Colonic mucosa (tissue), 4 donors: Measurements from ENCODE around the gene EPHB6. TPM values are rescaled to one million over a fixed set of nuclear protein-coding genes. Genes with fewer than 3 reads are reported as not detected.

Experiments
- DNase-seq: peaks from one replicate; pipeline ENCODE4 v3.0.0-alpha.2; 2020
- H3K27ac ChIP-seq: fragments of 200-600 bp; one replicate; pipeline ENCODE4 v1.8.0; 2021
- H3K27me3 ChIP-seq: fragments of 200-600 bp; one replicate; pipeline ENCODE4 v1.8.0; 2021
- H3K36me3 ChIP-seq: fragments of 200-600 bp; one replicate; pipeline ENCODE4 v1.8.0; 2021
- H3K4me1 ChIP-seq: fragments of 200-600 bp; one replicate; pipeline ENCODE4 v1.8.0; 2021; ENCODE audit warnings: mild to moderate bottlenecking
- H3K4me3 ChIP-seq: fragments of 200-600 bp; one replicate; pipeline ENCODE4 v1.8.0; 2021
- H3K9ac ChIP-seq, 2 donors: one replicate each; pipeline ENCODE4 v1.7.0; 2013; ENCODE audit warnings: control low read depth in 2 of 2, low read depth in 2 of 2, low read length in 2 of 2
- H3K9me3 ChIP-seq: fragments of 200-600 bp; one replicate; pipeline ENCODE4 v1.8.0; 2021
- CTCF ChIP-seq: fragments of 200-600 bp; IDR thresholded peaks from one replicate; pipeline ENCODE4 v1.8.0; 2022; ENCODE audit warnings: antibody characterized with exemption, mild to moderate bottlenecking
- intact Hi-C: fragments of 100-400 bp; cut with DNase I; formaldehyde crosslinking; loops from one replicate; pipeline ENCODE4 v1.14.1; 2022
- total RNA-seq, 2 donors: library from RNA; stranded (reverse); fragmentation: NEBNext Ultra II Directional in 1 of 2; extraction: Animal tissue kit (Norgen Biotek cat#: 25700) in 1 of 2; gene quantifications; one replicate each; pipeline ENCODE4 v1.2.1, GENCODE V29; 2021
- donor health status: healthy.
- donor health status: DM: no; HTN: no; CAD: no.
- donor health status: DM: no; HTN: no; CAD: no.

Gene EPHB6
- total RNA-seq, 2 donors from 2014 or later, result 1.5 to 2.3 TPM

DNA sequence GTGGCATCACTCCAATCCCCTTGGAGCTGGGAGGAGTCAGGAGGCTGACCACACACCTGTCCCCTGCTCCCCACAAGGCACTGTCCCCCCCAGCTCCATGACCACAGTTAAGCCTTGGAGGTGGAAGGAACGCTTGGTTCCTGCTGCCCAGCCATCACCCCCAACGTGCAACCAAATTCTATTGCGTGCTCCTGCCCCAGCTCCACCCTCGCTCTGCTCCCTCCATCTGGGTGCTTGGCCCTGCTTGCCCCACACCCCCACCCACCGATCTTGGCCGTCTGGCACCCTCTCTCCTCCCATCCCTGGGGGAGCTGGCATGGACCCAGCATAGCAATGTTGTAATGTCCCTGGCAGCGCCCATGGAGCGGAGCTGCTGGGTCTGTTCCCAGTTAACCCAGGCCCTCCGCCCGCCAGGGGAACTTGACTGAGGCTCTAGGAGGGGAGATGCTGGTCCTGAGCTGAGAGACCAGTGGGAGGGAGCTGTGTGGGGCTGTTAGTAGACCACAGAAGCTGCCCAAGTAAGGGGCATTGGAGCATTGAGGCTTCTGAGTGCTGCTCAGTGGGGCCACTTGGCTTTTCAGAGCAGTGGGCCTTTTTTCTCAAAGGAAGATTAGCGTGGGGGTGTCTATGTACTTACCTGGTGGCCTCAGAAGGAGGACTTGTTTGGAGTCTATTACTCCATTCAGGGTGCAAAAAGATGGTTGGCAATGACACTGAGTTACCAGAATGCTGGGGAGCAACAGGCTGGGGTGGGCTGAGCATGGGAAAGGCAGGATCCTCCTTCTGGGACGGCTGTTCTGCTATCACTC is 1.1 kb downstream of the EPHB6 start:
- intact Hi-C loops, result loop anchor here (10.0 kb wide), 1 partner anchor 359 kb away; no protein-coding TSS in a partner anchor
- TF ChIP-seq CTCF, result no peak
- no peaks in the 10 kb centered on the region for H3K36me3 ChIP-seq
- peaks cover 6% of the 10 kb centered on the region for H3K4me1 ChIP-seq
- H3K4me3 ChIP-seq, result peak overlapping the region; percentile 46
- no peaks in the 10 kb centered on the region for H3K9me3 ChIP-seq
- H3K9ac ChIP-seq, result no peak overlapping the region
- DNase-seq, result peak; percentile 29
- H3K27ac ChIP-seq, result no peak overlapping the region
- no peaks in the 10 kb centered on the region for H3K27me3 ChIP-seq

GRCh38 chr7:142856565-142857245 is 1.8 kb downstream of the EPHB6 start:
- Histone ChIP-seq H3K9ac (no peak overlapping the region), H3K4me3 (no peak overlapping the region), H3K9me3 (no peaks in the 10 kb centered on the region), H3K27me3 (no peaks in the 10 kb centered on the region), H3K4me1 (peaks cover 6% of the 10 kb centered on the region), H3K36me3 (no peaks in the 10 kb centered on the region), H3K27ac (no peak overlapping the region)
- TF ChIP-seq CTCF, result no peak
- intact Hi-C loops, result loop anchor here (10.0 kb wide), 1 partner anchor 358 kb away; no protein-coding TSS in a partner anchor
- no peak for DNase-seq

GRCh38 chr7:142857625-142858024 is 2.7 kb downstream of the EPHB6 start:
- H3K27me3 ChIP-seq, result no peaks in the 10 kb centered on the region
- H3K27ac ChIP-seq, result no peak overlapping the region
- DNase-seq, result no peak
- peaks cover 6% of the 10 kb centered on the region for H3K4me1 ChIP-seq
- no peaks in the 10 kb centered on the region for H3K36me3 ChIP-seq
- intact Hi-C loops, result loop anchor here (10.0 kb wide), 1 partner anchor 357 kb away; no protein-coding TSS in a partner anchor
- no peak overlapping the region for H3K9ac ChIP-seq
- H3K4me3 ChIP-seq, result no peak overlapping the region
- no peaks in the 10 kb centered on the region for H3K9me3 ChIP-seq
- no peak for TF ChIP-seq CTCF

DNA sequence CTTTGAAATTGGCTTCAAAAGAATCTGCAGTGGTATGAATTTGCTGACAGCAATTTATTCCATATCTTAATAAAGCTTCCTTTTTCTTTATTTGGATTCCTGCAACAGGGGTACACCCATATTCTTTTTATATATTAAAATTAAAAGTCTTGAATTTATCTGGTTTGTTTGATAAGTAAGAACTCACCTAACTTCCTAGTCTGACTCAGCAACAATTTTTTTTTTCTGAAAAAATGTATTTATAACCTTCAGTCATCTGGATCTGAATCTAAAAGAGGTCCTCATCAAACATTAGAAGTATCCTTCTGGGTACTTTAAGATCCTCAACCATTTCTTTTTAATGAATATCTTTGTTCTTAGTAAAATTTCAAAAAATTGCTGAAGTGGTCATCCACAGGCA is 4.5 kb downstream of the EPHB6 start:
- H3K27me3 ChIP-seq, result no peaks in the 10 kb centered on the region
- no peak for DNase-seq
- H3K4me3 ChIP-seq, result no peak overlapping the region
- H3K36me3 ChIP-seq, result no peaks in the 10 kb centered on the region
- no peak for TF ChIP-seq CTCF
- intact Hi-C loops, result loop anchor here (10.0 kb wide), 1 partner anchor 355 kb away; no protein-coding TSS in a partner anchor
- no peaks in the 10 kb centered on the region for H3K9me3 ChIP-seq
- no peak overlapping the region for H3K27ac ChIP-seq
- no peak overlapping the region for H3K9ac ChIP-seq
- H3K4me1 ChIP-seq, result no peaks in the 10 kb centered on the region

GRCh38 chr7:142859829-142860228 is 5.0 kb downstream of the EPHB6 start:
- Histone ChIP-seq H3K27me3 (no peaks in the 10 kb centered on the region), H3K27ac (no peak overlapping the region), H3K9me3 (no peaks in the 10 kb centered on the region), H3K9ac (no peak overlapping the region), H3K4me3 (no peak overlapping the region), H3K36me3 (no peaks in the 10 kb centered on the region), H3K4me1 (no peaks in the 10 kb centered on the region)
- TF ChIP-seq CTCF, result no peak
- DNase-seq, result no peak
- intact Hi-C loops, result loop anchor here (10.0 kb wide), 1 partner anchor 355 kb away; no protein-coding TSS in a partner anchor
